GM18858 (cell line): ENCODE data around the gene COPB2.

ENCODE experiments used
- ATAC-seq: cut with Tn5 transposase; IDR thresholded peaks from one replicate; pipeline ENCODE4 v1.9.1; 2021; ENCODE audit not compliant: unreplicated experiment

Gene COPB2

DNA sequence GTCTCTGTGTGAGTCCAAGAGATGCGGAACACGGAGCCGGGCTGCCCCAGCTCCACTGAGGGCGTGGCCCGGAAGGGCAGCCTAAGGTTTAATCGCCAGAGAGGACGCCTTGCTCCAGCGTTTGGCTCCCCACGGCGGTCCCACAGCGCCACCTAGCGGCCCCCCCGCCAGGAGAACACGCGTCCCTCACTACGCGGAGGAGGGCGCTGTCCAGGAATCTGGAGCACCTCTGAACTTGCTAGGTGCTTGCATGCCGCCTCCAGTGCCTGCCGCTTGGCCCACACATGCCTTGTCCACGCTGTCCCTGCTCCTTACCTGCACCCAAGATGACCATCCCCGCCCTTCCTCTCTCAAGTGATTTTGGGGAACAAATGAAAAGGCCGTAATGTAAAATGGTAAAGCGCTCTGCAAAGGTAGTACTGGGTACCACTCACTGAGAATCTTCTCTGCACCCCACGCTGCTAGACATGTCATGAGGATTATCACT, 60.0 kb downstream of the COPB2 start:
- ATAC-seq = peak; percentile 91

DNA sequence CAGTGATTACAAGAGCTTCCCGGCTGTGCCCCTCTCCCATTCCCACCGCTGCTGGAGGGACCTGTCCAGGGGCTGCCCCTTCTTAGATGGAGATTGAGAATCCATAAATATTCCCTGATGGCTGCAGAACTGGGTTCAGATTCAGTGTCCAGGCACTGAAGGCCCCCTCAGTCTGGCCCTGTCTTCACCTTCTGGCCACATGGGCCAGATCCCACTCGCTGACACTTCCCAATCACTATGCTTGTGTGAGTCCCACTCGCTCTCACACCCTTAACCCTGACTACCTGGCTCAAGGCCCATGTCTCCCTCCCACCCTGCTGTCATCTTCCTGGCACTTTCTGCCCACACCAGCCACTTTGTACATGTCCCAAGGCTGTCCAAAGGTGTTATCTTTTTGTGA, 61.1 kb downstream of the COPB2 start:
- ATAC-seq = no peak

DNA sequence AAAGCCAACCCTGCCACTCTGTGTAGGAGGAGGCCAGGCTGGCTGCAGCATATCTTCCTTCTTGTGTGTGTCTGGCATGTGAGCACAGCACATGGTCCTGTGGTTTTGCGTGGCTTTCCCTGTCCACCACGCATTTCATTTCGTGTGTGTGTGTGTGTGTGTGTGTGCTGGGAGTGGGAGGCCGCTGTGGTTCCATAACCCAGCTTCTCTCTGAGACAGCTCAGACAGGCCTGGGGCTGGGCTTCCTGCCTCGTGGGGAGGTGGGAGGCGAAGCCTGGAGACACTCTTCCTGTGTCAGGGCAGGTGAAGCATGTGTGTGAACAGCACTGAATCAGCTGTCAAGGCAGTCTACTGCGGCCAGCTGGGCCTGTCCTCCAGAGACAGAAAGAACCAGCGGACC, 61.6 kb downstream of the COPB2 start:
- no peak for ATAC-seq

- no peak for ATAC-seq
Measured at GRCh38 chr3:139327231-139327630, 62.2 kb downstream of the COPB2 start.

DNA sequence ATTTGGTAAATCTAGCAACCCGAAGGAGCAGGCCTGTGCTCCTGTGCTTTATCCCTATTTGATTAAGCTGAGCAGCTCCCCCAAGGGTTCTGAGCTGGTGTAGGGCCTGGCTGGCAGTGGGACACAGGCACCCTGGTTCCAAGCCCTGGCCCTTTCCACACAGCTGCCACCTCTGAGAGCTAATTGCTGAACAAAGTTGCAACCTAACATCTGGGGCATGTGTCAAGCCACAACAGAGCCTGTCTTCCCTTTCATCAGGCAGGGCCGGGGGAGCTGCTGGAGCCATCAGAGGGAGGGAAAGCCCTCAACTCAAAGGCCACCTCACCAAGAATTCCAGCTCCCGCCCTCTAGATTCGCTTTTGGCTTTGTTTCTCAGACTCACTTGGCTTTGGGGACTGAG, 62.7 kb downstream of the COPB2 start:
- ATAC-seq = no peak

GRCh38 chr3:139326131-139326530, 63.3 kb downstream of the COPB2 start:
- ATAC-seq = no peak

DNA sequence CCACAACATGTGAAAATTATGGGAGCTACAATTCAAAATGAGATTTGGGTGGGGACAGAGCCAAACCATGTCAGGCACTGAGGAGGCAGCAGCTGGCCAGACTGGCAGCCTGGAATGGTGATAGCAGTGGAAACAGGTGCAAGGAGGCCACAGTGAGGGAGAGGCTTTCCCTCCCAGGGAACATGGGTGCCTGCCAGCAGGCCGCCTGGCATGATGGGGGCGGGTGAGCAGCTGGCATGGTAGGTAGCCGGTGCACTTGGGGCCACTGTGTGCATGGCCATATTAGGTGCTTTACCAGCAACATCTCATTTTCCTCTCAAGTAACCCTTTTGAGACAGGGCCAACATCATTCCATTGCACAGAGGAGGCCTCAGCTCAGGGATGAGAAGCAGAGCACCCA, 63.9 kb downstream of the COPB2 start:
- no peak for ATAC-seq

GRCh38 chr3:139324456-139324855, 65.0 kb downstream of the COPB2 start:
- no peak for ATAC-seq

DNA sequence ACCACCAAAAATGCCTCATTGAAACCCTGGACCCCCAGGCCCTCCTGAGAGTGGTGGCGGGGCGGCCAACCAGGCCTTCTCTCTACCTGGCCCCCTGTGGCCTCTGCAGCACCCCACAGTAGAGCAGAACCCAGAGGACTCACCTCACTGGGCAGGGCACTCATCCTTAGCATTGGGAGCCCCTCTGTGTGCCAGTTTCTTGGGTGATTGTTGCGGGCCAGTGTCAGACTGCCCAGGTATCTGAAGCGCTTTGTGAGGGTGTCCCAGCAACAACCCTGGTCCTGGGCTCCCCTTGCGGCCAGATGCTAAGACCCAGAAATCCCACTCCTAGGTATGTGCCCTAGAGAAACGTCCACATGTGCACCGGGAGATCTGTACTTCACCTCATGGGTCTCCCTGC, 66.3 kb downstream of the COPB2 start:
- ATAC-seq = no peak

- no peak for ATAC-seq
Measured at GRCh38 chr3:139322346-139322745, 67.1 kb downstream of the COPB2 start.

GRCh38 chr3:139320551-139321309, 68.7 kb downstream of the COPB2 start:
- ATAC-seq = no peak

DNA sequence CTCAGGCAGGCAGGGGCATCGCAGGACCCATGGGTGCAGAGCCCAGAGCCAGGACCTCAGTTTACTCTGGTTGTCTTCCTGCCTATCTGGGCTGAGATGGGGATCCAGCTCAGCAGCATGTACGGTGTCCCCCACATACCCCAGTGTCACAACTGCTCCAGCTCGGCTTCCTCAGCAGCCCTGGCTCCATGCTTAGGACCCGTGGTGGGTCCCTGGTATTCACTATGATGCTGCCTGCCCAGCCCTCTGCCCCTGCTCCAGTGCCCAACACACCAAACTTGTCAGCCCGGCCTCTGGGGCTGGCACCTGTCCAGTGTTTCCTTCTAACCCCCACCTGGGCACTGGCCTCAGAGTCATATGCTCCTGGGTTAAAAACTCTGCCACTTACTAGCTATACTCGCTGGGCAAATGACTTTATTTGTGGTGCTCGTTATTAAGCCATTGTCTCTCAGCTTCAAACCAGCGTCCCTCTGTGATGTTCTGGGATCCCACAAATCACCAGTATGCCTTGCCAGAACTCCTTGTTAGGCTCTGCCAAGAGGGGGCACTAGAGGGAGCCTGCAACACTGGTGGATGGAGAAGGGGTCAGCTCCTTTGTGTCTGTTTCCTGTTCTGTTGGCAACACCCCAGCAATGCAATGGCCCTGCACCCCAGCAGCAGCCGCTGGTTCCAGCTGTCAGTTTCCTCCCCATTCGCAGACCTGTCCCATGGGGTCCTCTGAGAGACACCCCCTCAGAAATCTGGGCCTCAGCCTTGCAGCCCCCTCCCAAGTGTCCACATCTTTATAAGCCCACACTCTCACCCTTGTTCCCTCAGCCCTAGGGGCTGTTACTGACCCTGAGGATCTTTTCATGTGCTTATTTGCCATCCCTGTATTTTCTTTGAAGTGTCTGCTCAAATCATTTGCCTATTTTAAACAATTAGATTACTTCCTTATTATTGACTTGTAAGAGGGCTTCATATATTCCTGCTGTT, 69.7 kb downstream of the COPB2 start:
- no peak for ATAC-seq

- ATAC-seq = no peak
Measured at GRCh38 chr3:139318826-139319225, 70.6 kb downstream of the COPB2 start.

GRCh38 chr3:139318431-139318816, 71.0 kb downstream of the COPB2 start:
- ATAC-seq = no peak

- no peak for ATAC-seq
Measured at GRCh38 chr3:139317660-139318430, 71.6 kb downstream of the COPB2 start.

- ATAC-seq = no peak
Measured at GRCh38 chr3:139317215-139317614, 72.2 kb downstream of the COPB2 start.

DNA sequence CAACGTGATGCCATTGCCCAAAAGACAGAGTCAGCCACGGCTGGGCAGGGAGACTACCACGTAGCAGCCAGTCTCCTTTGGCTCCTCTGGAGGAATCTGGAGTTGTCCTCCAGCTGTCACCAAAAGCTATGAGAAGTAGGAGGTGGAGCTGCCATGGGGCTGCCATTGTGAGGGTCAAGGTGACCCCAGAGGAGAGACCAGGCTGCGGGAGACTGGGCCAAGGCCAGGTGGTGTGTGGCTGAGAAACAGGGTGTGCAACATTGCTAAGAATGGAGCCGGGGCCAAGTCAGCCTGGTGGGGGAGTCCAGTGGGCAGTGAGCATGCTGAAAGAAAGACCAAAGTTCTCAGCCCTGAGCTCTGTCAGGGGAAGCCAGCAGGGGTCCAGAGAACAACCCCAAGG, 75.5 kb downstream of the COPB2 start:
- no peak for ATAC-seq

DNA sequence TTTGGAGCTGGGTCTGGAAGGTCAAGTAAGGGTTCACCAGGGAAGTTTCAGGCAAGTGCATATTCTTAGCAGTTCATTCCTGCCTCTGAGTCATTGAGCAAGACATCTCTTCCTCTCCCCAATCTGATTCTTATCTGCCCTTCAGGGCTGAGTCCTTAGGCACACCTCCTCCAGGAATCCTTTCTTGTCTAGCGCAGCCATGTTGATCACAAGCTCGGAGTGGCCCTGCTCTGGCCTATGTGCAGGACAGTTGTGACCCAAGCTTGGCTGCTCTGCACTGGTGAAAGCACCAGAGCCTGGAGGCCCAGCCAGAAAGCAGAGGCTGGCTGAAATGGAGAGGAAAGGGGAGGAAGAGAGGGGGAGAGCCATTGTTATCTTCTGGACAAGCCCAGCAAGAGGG, 76.5 kb downstream of the COPB2 start:
- no peak for ATAC-seq

- no peak for ATAC-seq
Measured at GRCh38 chr3:139312416-139312815, 77.0 kb downstream of the COPB2 start.

DNA sequence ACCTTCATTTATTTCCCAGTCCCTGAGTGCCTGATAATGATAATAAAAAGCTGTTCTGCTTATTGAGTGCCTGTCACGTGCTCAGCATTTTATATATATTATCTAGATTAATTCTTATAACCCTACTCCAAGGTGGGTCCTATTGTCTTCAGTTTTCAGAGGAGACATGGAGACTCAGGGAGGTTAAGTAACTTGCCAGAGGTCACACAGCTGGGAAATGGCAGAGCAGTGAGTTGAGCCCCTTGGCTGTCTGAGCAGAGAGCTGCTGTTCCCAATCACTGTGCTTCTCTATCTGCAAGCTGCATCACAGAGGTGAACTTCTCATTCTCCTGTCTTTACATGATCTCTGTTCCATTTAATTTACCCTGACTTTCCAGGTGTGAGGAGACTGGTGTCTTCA, 77.9 kb downstream of the COPB2 start:
- ATAC-seq = no peak

- ATAC-seq = no peak
Measured at GRCh38 chr3:139310474-139310933, 78.9 kb downstream of the COPB2 start.
